ENCODE results near the gene HPN. TPM values are rescaled to one million over a fixed set of nuclear protein-coding genes. Genes with fewer than 3 reads are reported as not detected.

HPN gene
- total and polyA plus RNA-seq, 2 of the 13 experiments (the other 11 are each of a cell fraction or from before 2014, with no cell fraction given): 46.7 to 261 TPM

- CTCF ChIA-PET (ENCODE audit: low intra/inter-chr PET ratio, low total read pairs): interaction anchor here (0.6 to 1.3 kb wide), 4 partner anchors 23 to 75 kb away, joined by 3 to 7 read pairs (median 4); no protein-coding TSS in a partner anchor
- ATAC-seq: peak; percentile 82
- peak overlapping the region; percentile 62 for H3K4me2 ChIP-seq (ENCODE audit: low read depth, low read length)
- peak; percentile 60 for FAIRE-seq
- peaks cover 11% of the 10 kb centered on the region for H3K9me3 ChIP-seq (ENCODE audit: low read length)
- in situ Hi-C loops (cut with HindIII; ENCODE audit: extremely low pct_ligation_motif_present, low pct_unique_long_range_greater_than_20kb) (loop anchor here (5.0 kb wide), 1 partner anchor 70 kb away; the partner anchor contains the start of genes FXYD1 and LGI4), intact Hi-C loops (cut with micrococcal nuclease; ENCODE audit: unreplicated experiment) (loop anchor here (1.0 to 2.0 kb wide), 2 partner anchors 24 to 68 kb away; partner anchors contain the start of gene LGI4)
- peak overlapping the region in 1 of 3 experiments; percentile 30; a peak in 1 of 6 replicates for H3K4me3 ChIP-seq (replicated peaks in 1 of 3; ENCODE audit: insufficient read depth in 1 of 3, low read depth in 2 of 3, low read length in 3 of 3)
- DNase-seq (ENCODE audit: low spot score): peak; percentile 78
- H4K20me1 ChIP-seq (ENCODE audit: insufficient read depth, low read length): no peaks in the 10 kb centered on the region
- POLR2A ChIA-PET: interaction anchor here (0.8 to 1.3 kb wide), 4 partner anchors 19 to 70 kb away, joined by 3 to 5 read pairs (median 4); partner anchors contain the start of gene HPN
- no TSS peak for BruUV-seq (replicated peaks)
- H3K27me3 ChIP-seq (ENCODE audit: control insufficient read depth in 1 of 2, insufficient read depth in 2 of 2, low read length in 2 of 2): no peaks in the 10 kb centered on the region; a peak in 1 of 5 replicates
- H3K9ac ChIP-seq (ENCODE audit: insufficient read depth, low read depth, low read length): no peak overlapping the region
- no peaks in the 10 kb centered on the region for H3K36me3 ChIP-seq (replicated peaks in 1 of 2; ENCODE audit: control insufficient read depth in 1 of 2, insufficient read depth in 2 of 2, low read length in 2 of 2)
- peaks cover 20% of the 10 kb centered on the region for H3K4me1 ChIP-seq (ENCODE audit: insufficient read depth, low read length)
- no peaks in the 10 kb centered on the region for H3K79me2 ChIP-seq (ENCODE audit: insufficient read depth, low read length)
- H2AFZ ChIP-seq (ENCODE audit: low read length): no peak overlapping the region
- WGBS (ENCODE audit: low lambda C conversion rate): 16% methylated on average over 11 of the region's 14 CpGs
- H3K27ac ChIP-seq (ENCODE audit: extremely low read length, insufficient read depth, low read length): peak overlapping the region; percentile 31
- TF ChIP-seq ZNF496 (CRISPR knock-in tag; IDR thresholded peaks at IDR 0.05; ENCODE audit: insufficient replicate concordance) (no peak), NAIF1 (CRISPR knock-in tag; IDR thresholded peaks at IDR 0.05; ENCODE audit: borderline replicate concordance) (no peak), XRCC5 (optimal IDR thresholded peaks at IDR 0.05; ENCODE audit: low read length) (peak; percentile 61), SMC3 (IDR thresholded peaks at IDR 0.05; ENCODE audit: low read length) (peak; percentile 54), KAT8 (CRISPR knock-in tag; IDR thresholded peaks at IDR 0.05) (peak; percentile 37; the same call in 1 of the 2 replicates), SATB2 (CRISPR knock-in tag; IDR thresholded peaks at IDR 0.05) (0 out of 2 replicates have a peak, but pooled peaks have one; percentile 22), BRF2 (CRISPR knock-in tag; IDR thresholded peaks at IDR 0.05) (no peak), ZBTB25 (CRISPR knock-in tag; IDR thresholded peaks at IDR 0.05) (no peak), MIER3 (CRISPR knock-in tag; IDR thresholded peaks at IDR 0.05; ENCODE audit: borderline replicate concordance) (no peak; the same call in 1 of the 2 replicates), ZNF567 (CRISPR knock-in tag; IDR thresholded peaks at IDR 0.05; ENCODE audit: borderline replicate concordance) (0 out of 2 replicates have a peak, but pooled peaks have one; percentile 36), ADNP (CRISPR knock-in tag; IDR thresholded peaks at IDR 0.05) (no peak), HDAC6 (IDR thresholded peaks at IDR 0.05; ENCODE audit: low read depth, low read length) (no peak), ETV5 (CRISPR knock-in tag; IDR thresholded peaks at IDR 0.05; ENCODE audit: borderline replicate concordance) (no peak), TCF12 (IDR thresholded peaks at IDR 0.05) (no peak), TCF12 (CRISPR knock-in tag; IDR thresholded peaks at IDR 0.05) (peak; percentile 45; the same call in 1 of the 2 replicates), ZBTB37 (CRISPR knock-in tag; IDR thresholded peaks at IDR 0.05) (no peak)
- TF ChIP-seq, protein P1, sequence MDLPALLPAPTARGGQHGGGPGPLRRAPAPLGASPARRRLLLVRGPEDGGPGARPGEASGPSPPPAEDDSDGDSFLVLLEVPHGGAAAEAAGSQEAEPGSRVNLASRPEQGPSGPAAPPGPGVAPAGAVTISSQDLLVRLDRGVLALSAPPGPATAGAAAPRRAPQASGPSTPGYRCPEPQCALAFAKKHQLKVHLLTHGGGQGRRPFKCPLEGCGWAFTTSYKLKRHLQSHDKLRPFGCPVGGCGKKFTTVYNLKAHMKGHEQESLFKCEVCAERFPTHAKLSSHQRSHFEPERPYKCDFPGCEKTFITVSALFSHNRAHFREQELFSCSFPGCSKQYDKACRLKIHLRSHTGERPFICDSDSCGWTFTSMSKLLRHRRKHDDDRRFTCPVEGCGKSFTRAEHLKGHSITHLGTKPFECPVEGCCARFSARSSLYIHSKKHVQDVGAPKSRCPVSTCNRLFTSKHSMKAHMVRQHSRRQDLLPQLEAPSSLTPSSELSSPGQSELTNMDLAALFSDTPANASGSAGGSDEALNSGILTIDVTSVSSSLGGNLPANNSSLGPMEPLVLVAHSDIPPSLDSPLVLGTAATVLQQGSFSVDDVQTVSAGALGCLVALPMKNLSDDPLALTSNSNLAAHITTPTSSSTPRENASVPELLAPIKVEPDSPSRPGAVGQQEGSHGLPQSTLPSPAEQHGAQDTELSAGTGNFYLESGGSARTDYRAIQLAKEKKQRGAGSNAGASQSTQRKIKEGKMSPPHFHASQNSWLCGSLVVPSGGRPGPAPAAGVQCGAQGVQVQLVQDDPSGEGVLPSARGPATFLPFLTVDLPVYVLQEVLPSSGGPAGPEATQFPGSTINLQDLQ (CRISPR knock-in tag; IDR thresholded peaks at IDR 0.05): no peak
These were observed 25.4 kb downstream of the HPN start for GRCh38 chr19:35066691-35067563.
